ENCODE measurements around the gene NOP10. TPM values are rescaled to one million over a fixed set of nuclear protein-coding genes. Genes with fewer than 3 reads are reported as not detected.

Gene NOP10
- total and polyA plus RNA-seq, 2 of the 8 experiments (the other 6 are each of a cell fraction or from before 2014, with no cell fraction given) = 285 to 981 TPM

GRCh38 chr15:34358367-34358766 is 15.4 kb upstream of the NOP10 start:
- ChIA-PET CTCF (ENCODE audit: partially characterized antibody) (interaction anchor here (0.5 to 2.4 kb wide), 14 partner anchors 9 to 945 kb away, joined by 3 to 29 read pairs (median 4); partner anchors contain the start of genes LPCAT4, NOP10 and NUTM1), POLR2A (ENCODE audit: partially characterized antibody) (interaction anchor here (1.0 to 3.6 kb wide), 3 partner anchors 9 to 21 kb away, joined by 3 to 18 read pairs (median 4); partner anchors contain the start of genes LPCAT4, NOP10, NUTM1 and SLC12A6)
- Histone ChIP-seq H2AFZ (ENCODE audit: low read length) (no peak overlapping the region), H3K79me1 (ENCODE audit: low read depth, low read length) (0 out of 2 replicates have a peak, but pooled peaks cover 2% of the 10 kb centered on the region), H3K23ac (ENCODE audit: insufficient read length) (no peak overlapping the region), H3K9ac (replicated peaks in 1 of 4; ENCODE audit: extremely low read depth in 1 of 4, low read depth in 3 of 4, low read length in 3 of 4) (no peak overlapping the region), H3K4me2 (ENCODE audit: insufficient read depth in 1 of 2, low read depth in 2 of 2, low read length in 2 of 2) (no peak overlapping the region), H2BK120ac (replicated peaks; ENCODE audit: low read depth, low read length) (no peak overlapping the region), H3K4me3 (ENCODE audit: extremely low read depth in 1 of 4, insufficient read depth in 2 of 4, low read depth in 3 of 4, low read length in 4 of 4) (no peak overlapping the region), H2BK12ac (ENCODE audit: low read depth, low read length) (no peak overlapping the region), H2BK5ac (ENCODE audit: low read depth, low read length) (no peak overlapping the region), H3K36me3 (ENCODE audit: control insufficient read depth in 2 of 4, insufficient read depth in 4 of 4, low read length in 3 of 4) (peaks cover 7 to 44% (median 34%) of the 10 kb centered on the region in 4 experiments), H3K79me2 (ENCODE audit: control insufficient read depth in 1 of 2, insufficient read depth in 2 of 2, low read length in 2 of 2) (no peaks in the 10 kb centered on the region; a peak in 1 of 4 replicates), H4K8ac (ENCODE audit: extremely low read depth, insufficient read depth, low read length) (no peak overlapping the region), H2BK15ac (ENCODE audit: low read length) (no peak overlapping the region), H3K27ac (ENCODE audit: low read depth, low read length) (no peak overlapping the region), H3K9me3 (ENCODE audit: insufficient read depth in 2 of 2, low read depth in 1 of 2, low read length in 1 of 2) (no peaks in the 10 kb centered on the region), H4K5ac (ENCODE audit: insufficient read length, low read depth, low read length) (no peak overlapping the region), H3K14ac (ENCODE audit: insufficient read length) (no peak overlapping the region), H4K20me1 (replicated peaks in 1 of 2; ENCODE audit: control insufficient read depth in 1 of 2, insufficient read depth in 2 of 2, low read length in 2 of 2) (peaks cover 3 to 7% of the 10 kb centered on the region in 2 experiments), H2BK20ac (ENCODE audit: low read length) (no peak overlapping the region), H3K27me3 (replicated peaks in 1 of 4; ENCODE audit: control insufficient read depth in 3 of 4, extremely low read depth in 1 of 4, insufficient read depth in 3 of 4, low read length in 3 of 4) (no peaks in the 10 kb centered on the region), H3K23me2 (ENCODE audit: low read depth, low read length) (no peaks in the 10 kb centered on the region), H2AK5ac (ENCODE audit: low read depth, low read length) (no peak overlapping the region), H3K18ac (ENCODE audit: extremely low read depth, low read length) (no peak overlapping the region), H3K4ac (replicated peaks; ENCODE audit: insufficient read length, low read depth, low read length) (no peak overlapping the region), H4K91ac (replicated peaks; ENCODE audit: insufficient read length, low read length) (no peak overlapping the region), H3K4me1 (replicated peaks in 1 of 4; ENCODE audit: control insufficient read depth in 3 of 4, insufficient read depth in 4 of 4, low read length in 3 of 4) (peaks cover 2 to 8% (median 3%) of the 10 kb centered on the region in 4 experiments; a peak in 5 of 7 replicates), H3K56ac (replicated peaks; ENCODE audit: insufficient read length, low read depth, low read length) (no peak overlapping the region)
- TF ChIP-seq EGR1 (IDR thresholded peaks at IDR 0.05; ENCODE audit: borderline replicate concordance, low read depth, low read length) = no peak
- peak; percentile 27 to 47 (median 33); a peak in 3 of 4 replicates for TF ChIP-seq CTCF (IDR thresholded peaks at IDR 0.05; ENCODE audit: control extremely low read depth in 1 of 3, insufficient read depth in 1 of 3, low read depth in 1 of 3, low read length in 3 of 3)
- peak; percentile 15 to 23; a peak in 1 of 4 replicates for TF ChIP-seq RAD21 (IDR thresholded peaks at IDR 0.05 in 1 of 2, conservative IDR thresholded peaks at IDR 0.05 in 1 of 2; ENCODE audit: low read depth in 2 of 2, low read length in 2 of 2)
- WGBS, 2 experiments (ENCODE audit: extremely low coverage in 1 of 2, insufficient coverage in 1 of 2, insufficient read length in 1 of 2, insufficient replicate concordance in 2 of 2, low coverage in 1 of 2, low lambda C conversion rate in 2 of 2, missing lambda C conversion rate in 1 of 2) = 80% methylated on average over 3 of the region's 3 CpGs; no CpG with 5 or more reads in 1 of the 2 experiments
- DNase-seq (ENCODE audit: low read depth in 1 of 2, low spot score in 2 of 2) (no peak), FAIRE-seq (no peak)

All from H1 (cell line).